MM.1S (cell line): ENCODE measurements around the gene SERPINI2.

Source experiments
- DNase-seq: peaks from one replicate; pipeline ENCODE4 v3.0.0-alpha.2; 2015
- H2AFZ ChIP-seq: fragments of 300-600 bp; sonication (generic); 2 replicates; pipeline ENCODE4 v1.6.0; 2016; ENCODE audit warnings: antibody characterized with exemption, low read length
- H3F3A ChIP-seq: fragments of 300-600 bp; sonication (generic); 2 replicates; pipeline ENCODE4 v1.6.1; 2016; ENCODE audit warnings: mild to moderate bottlenecking, antibody characterized with exemption, low read length, moderate library complexity, mixed read lengths; ENCODE audit not compliant: insufficient read depth
- H3K27ac ChIP-seq: fragments of 300-600 bp; sonication (generic); 2 replicates; pipeline ENCODE4 v1.5.1; 2016; ENCODE audit warnings: mild to moderate bottlenecking, low read length
- H3K27me3 ChIP-seq: fragments of 300-600 bp; sonication (generic); replicated peaks from 2 replicates; pipeline ENCODE4 v1.6.0; 2016; ENCODE audit warnings: low read length; ENCODE audit not compliant: insufficient read depth
- H3K36me3 ChIP-seq: fragments of 300-600 bp; sonication (generic); replicated peaks from 2 replicates; pipeline ENCODE4 v1.6.1; 2016; ENCODE audit warnings: mild to moderate bottlenecking, low read length, mixed read lengths; ENCODE audit not compliant: insufficient read depth
- H3K4me1 ChIP-seq: fragments of 300-600 bp; sonication (generic); 2 replicates; pipeline ENCODE4 v1.6.1; 2016; ENCODE audit warnings: low read length, mixed read lengths
- H3K4me2 ChIP-seq: fragments of 300-600 bp; sonication (generic); 2 replicates; pipeline ENCODE4 v1.6.0; 2016; ENCODE audit warnings: low read depth, low read length
- H3K4me3 ChIP-seq: fragments of 300-600 bp; sonication (generic); 2 replicates; pipeline ENCODE4 v1.5.1; 2016; ENCODE audit warnings: low read length, mixed read lengths
- H3K79me2 ChIP-seq: fragments of 300-600 bp; sonication (generic); 2 replicates; pipeline ENCODE4 v1.6.1; 2016; ENCODE audit warnings: mixed run types, low read length, mixed read lengths
- H3K9ac ChIP-seq: fragments of 300-600 bp; sonication (generic); 2 replicates; pipeline ENCODE4 v1.6.1; 2016; ENCODE audit warnings: low read length, mixed read lengths
- H3K9me2 ChIP-seq: fragments of 300-600 bp; sonication (generic); replicated peaks from 2 replicates; pipeline ENCODE4 v1.6.1; 2016; ENCODE audit warnings: mild to moderate bottlenecking, low read length, mixed read lengths; ENCODE audit not compliant: insufficient read depth
- H3K9me3 ChIP-seq: fragments of 300-600 bp; sonication (generic); replicated peaks from 2 replicates; pipeline ENCODE4 v1.6.1; 2016; ENCODE audit warnings: mild to moderate bottlenecking, low read length, mixed read lengths; ENCODE audit not compliant: insufficient read depth
- H4K20me1 ChIP-seq: fragments of 300-600 bp; sonication (generic); 2 replicates; pipeline ENCODE4 v1.6.1; 2016; ENCODE audit warnings: mild to moderate bottlenecking, low read length, moderate library complexity, mixed read lengths; ENCODE audit not compliant: insufficient read depth
- CTCF ChIP-seq: fragments of 300-600 bp; sonication (generic); IDR thresholded peaks from 2 replicates; pipeline ENCODE4 v1.5.1; 2016; ENCODE audit warnings: antibody characterized with exemption, low read length, mixed read lengths
- EZH2 ChIP-seq: fragments of 300-600 bp; sonication (generic); optimal IDR thresholded peaks from 2 replicates; pipeline ENCODE3; 2017; ENCODE audit warnings: low read depth, mild to moderate bottlenecking, antibody characterized with exemption, low read length, mixed read lengths
- EZH2phosphoT487 ChIP-seq: fragments of 300-600 bp; sonication (generic); IDR thresholded peaks from 2 replicates; pipeline ENCODE4 v1.6.1; 2018; ENCODE audit warnings: antibody characterized with exemption, low read length

The SERPINI2 gene

GRCh38 chr3:167396075-167396474 is 77.8 kb downstream of the SERPINI2 start:
- Histone ChIP-seq H3K9me3 (no peaks in the 10 kb centered on the region), H3K79me2 (no peaks in the 10 kb centered on the region), H3F3A (no peaks in the 10 kb centered on the region), H3K4me2 (no peak overlapping the region), H3K9ac (no peak overlapping the region), H3K36me3 (no peaks in the 10 kb centered on the region), H3K27me3 (no peaks in the 10 kb centered on the region), H2AFZ (no peak overlapping the region), H3K9me2 (no peaks in the 10 kb centered on the region), H4K20me1 (no peaks in the 10 kb centered on the region), H3K4me3 (no peak overlapping the region), H3K4me1 (no peaks in the 10 kb centered on the region), H3K27ac (no peak overlapping the region)
- TF ChIP-seq EZH2phosphoT487 (no peak), EZH2 (no peak), CTCF (no peak)
- no peak for DNase-seq

GRCh38 chr3:167394003-167394402 is 79.8 kb downstream of the SERPINI2 start:
- H4K20me1 ChIP-seq, result no peaks in the 10 kb centered on the region
- no peak overlapping the region for H2AFZ ChIP-seq
- no peaks in the 10 kb centered on the region for H3F3A ChIP-seq
- no peak for TF ChIP-seq EZH2phosphoT487
- no peak for TF ChIP-seq EZH2
- TF ChIP-seq CTCF, result no peak
- no peaks in the 10 kb centered on the region for H3K9me2 ChIP-seq
- H3K36me3 ChIP-seq, result no peaks in the 10 kb centered on the region
- H3K4me2 ChIP-seq, result no peak overlapping the region
- no peaks in the 10 kb centered on the region for H3K27me3 ChIP-seq
- H3K9me3 ChIP-seq, result no peaks in the 10 kb centered on the region
- no peaks in the 10 kb centered on the region for H3K4me1 ChIP-seq
- H3K9ac ChIP-seq, result no peak overlapping the region
- no peaks in the 10 kb centered on the region for H3K79me2 ChIP-seq
- no peak overlapping the region for H3K27ac ChIP-seq
- H3K4me3 ChIP-seq, result no peak overlapping the region
- DNase-seq, result no peak
